GM13977 (cell line): ENCODE data around the gene RBMXL3.
A peak's percentile ranks its signal among the peaks of the same experiment; 100 is the strongest.
"Not testable (repeated sequence)": the region's sequence is repeated elsewhere in the genome, so short reads cannot be mapped to it uniquely, and the experiment has no call there.

Experiments
- DNase-seq: peaks from one replicate; pipeline ENCODE4 v3.0.0; 2012; ENCODE audit warnings: low spot score
- in situ Hi-C: fragments of 300-500 bp; cut with MboI; formaldehyde crosslinking; loops from one replicate; pipeline ENCODE4 v1.12.0; 2022; ENCODE audit warnings: low sequenced_read_pairs, low pct_unique_long_range_greater_than_20kb, mixed read lengths, inconsistent platforms; ENCODE audit not compliant: unreplicated experiment
- TF ChIP-seq, protein P1 (sequence below): IDR thresholded peaks from 2 replicates; pipeline ENCODE4 v1.5.1; 2012; ENCODE audit warnings: mild to moderate bottlenecking, control low read depth; ENCODE audit not compliant: insufficient read depth; ENCODE audit errors: extremely low read depth, missing control alignments

RBMXL3 gene

DNA sequence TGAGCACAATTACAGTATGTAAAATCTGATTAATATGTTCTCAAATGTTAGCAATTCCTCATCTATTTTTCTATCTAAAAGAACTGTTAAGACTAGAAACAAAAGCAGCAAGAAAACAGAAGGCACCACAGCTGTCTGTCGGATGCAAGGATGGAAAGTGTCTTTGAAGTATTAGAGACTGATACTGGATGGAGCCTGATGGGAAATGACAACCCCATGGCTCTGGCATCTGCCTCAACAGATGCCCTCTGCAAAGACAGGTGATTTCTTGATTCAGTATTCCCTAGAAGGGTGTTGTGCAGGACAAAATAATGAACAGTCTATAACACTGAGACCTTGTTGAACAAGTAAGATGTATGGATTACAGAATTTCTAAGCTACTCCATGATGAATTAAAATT is 24.9 kb downstream of the RBMXL3 start:
- DNase-seq: no peak
- in situ Hi-C loops: no loop called here
- TF ChIP-seq, protein P1, sequence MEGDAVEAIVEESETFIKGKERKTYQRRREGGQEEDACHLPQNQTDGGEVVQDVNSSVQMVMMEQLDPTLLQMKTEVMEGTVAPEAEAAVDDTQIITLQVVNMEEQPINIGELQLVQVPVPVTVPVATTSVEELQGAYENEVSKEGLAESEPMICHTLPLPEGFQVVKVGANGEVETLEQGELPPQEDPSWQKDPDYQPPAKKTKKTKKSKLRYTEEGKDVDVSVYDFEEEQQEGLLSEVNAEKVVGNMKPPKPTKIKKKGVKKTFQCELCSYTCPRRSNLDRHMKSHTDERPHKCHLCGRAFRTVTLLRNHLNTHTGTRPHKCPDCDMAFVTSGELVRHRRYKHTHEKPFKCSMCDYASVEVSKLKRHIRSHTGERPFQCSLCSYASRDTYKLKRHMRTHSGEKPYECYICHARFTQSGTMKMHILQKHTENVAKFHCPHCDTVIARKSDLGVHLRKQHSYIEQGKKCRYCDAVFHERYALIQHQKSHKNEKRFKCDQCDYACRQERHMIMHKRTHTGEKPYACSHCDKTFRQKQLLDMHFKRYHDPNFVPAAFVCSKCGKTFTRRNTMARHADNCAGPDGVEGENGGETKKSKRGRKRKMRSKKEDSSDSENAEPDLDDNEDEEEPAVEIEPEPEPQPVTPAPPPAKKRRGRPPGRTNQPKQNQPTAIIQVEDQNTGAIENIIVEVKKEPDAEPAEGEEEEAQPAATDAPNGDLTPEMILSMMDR: no peak

DNA sequence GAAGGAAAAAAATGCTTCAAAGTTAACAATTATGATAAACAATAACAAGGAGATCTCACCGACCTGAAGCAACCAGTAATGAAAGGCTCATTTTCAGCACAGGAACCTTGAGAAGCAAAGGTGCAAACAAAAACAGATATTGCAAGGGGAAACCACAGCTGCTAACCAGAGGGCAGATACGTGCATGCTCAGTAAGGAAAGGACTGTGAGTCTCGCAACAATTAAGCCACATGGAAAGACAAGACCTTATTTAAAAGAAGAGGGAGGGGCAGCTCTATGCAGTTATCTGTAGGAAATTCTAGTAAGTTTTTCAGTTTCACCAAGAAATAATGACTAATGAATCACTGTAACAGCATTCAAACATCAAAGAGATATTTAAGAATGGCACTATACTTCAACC is 25.4 kb downstream of the RBMXL3 start:
- TF ChIP-seq, protein P1: no peak
- in situ Hi-C loops: no loop called here
- no peak for DNase-seq

DNA sequence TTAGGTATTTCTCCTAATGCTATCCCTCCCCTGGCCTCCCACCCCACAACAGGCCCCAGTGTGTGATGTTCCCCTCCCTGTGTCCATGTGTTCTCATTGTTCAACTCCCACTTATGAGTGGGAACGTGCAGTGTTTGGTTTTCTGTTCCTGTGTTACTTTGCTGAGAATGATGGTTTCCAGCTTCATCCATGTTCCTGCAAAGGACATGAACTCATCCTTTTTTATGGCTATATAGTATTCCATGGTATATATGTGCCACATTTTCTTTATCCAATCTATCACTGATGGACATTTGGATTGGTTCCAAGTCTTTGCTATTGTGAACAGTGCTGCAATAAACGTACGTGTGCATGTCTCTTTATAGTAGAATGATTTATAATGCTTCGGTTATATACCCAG is 28.1 kb downstream of the RBMXL3 start:
- DNase-seq, in situ Hi-C loops: not testable (repeated sequence)

DNA sequence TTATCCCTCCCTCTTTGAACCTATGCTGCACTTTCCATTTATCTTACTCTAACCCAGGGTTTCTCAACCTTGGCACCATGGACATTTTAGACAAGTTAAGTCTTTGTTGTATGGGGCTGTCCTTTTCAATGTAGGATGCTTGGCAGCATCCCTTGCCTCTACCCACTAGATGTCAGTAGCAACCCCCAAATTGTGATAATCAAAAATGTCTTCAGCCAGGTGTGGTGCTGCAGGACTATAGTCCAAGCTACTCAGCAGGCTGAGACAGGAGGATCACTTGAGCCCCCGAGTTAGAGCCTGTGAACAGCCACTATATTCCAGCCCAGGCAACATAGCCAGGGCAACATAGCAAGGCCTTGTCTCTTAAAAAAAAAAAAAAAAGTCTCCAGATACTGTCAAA is 37.7 kb downstream of the RBMXL3 start:
- in situ Hi-C loops: no loop called here
- TF ChIP-seq, protein P1: peak; percentile 47
- no peak for DNase-seq

DNA sequence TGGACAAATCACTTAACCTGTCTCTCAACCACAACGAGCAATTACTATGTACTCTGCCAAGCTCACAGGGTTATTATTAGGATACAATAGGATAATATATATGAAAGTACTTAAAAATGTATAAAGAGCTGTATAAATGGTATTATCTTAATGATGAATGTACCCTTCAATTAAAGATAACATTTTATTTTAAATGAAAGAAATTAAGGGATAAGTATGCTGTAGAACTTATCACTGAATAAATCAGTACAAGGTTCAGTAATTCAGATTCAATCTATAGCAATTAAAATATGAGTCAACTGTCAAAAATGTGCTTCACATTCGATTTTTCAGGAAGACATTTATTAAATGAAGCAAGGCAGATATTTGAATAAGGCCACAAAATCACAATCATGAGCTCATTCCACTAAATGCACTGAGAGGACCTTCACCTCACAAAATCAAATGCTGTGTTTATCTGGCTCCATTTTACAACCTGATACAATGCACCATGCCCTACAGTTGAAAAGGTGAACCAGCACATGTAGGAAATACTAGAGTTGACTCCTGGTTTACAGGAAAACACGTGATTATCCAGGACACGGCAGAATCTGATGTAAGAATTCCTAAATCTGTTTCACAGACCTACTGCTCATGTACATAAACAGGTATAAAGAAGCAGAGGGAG is 40.3 kb downstream of the RBMXL3 start:
- TF ChIP-seq, protein P1: no peak
- in situ Hi-C loops: no loop called here
- DNase-seq: no peak

DNA sequence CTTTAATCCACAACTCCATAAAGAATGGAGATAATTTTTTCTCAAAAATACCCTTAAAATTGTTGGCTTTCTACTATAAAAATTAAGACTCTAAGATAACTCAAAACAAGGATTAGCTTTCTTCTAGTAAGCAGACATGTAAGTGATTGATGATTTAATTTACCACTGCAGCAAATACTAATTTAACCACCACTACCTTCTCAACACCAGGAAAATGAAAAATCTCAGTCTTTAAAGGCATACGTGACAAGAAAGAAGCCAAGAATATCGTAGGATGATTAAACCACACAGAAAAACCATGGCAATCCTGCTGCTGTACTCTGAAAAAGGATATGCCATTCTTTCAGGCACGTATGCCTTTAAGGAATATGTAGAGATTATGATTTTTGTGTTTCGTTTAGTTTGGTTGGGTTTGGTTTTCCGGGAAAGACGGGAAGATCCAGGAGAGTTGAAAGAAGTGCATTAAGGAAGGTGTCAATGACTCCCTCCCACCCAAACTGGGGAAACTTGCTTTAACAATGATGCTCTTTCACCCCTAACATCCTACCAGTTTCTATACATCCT is 43.8 kb downstream of the RBMXL3 start:
- TF ChIP-seq, protein P1: no peak
- in situ Hi-C loops: no loop called here
- no peak for DNase-seq
